Stomach smooth muscle (tissue), 2 donors: ENCODE results near the gene RAB40C.

Source experiments
- H3K27ac ChIP-seq: one replicate; pipeline ENCODE4 v1.7.0; 2013; ENCODE audit warnings: mild to moderate bottlenecking, low read length, inconsistent platforms
- H3K27me3 ChIP-seq, 2 donors: one replicate each; pipeline ENCODE4 v1.7.0; 2013; ENCODE audit warnings: low read length in 2 of 2; ENCODE audit not compliant: insufficient read depth in 2 of 2, control insufficient read depth in 1 of 2
- H3K36me3 ChIP-seq, 2 donors: one replicate each; pipeline ENCODE4 v1.7.0; 2013; ENCODE audit warnings: low read length in 2 of 2; ENCODE audit not compliant: control insufficient read depth in 2 of 2, insufficient read depth in 2 of 2
- H3K4me1 ChIP-seq: one replicate; pipeline ENCODE4 v1.7.0; 2013; ENCODE audit warnings: low read length; ENCODE audit not compliant: control insufficient read depth, insufficient read depth
- H3K4me3 ChIP-seq, 2 donors: one replicate each; pipeline ENCODE4 v1.7.0; 2013; ENCODE audit warnings: low read length in 2 of 2
- H3K9ac ChIP-seq, 2 donors: one replicate each; pipeline ENCODE4 v1.7.0; 2013; ENCODE audit warnings: low read length in 2 of 2, mild to moderate bottlenecking in 1 of 2
- H3K9me3 ChIP-seq, 2 donors: one replicate each; pipeline ENCODE4 v1.7.0; 2013; ENCODE audit warnings: low read length in 2 of 2; ENCODE audit not compliant: control insufficient read depth in 2 of 2
- donor health status: healthy.
- donor health status: Pancreatic carcinoma.

Gene RAB40C

GRCh38 chr16:622920-623280 is 33.0 kb downstream of the RAB40C start:
- H3K27me3 ChIP-seq, result no peaks in the 10 kb centered on the region
- H3K4me3 ChIP-seq, result no peak overlapping the region
- H3K36me3 ChIP-seq, result peaks cover 0 to 3% of the 10 kb centered on the region in 2 donors
- H3K27ac ChIP-seq, result no peak overlapping the region
- no peaks in the 10 kb centered on the region for H3K9me3 ChIP-seq
- H3K4me1 ChIP-seq, result no peaks in the 10 kb centered on the region
- no peak overlapping the region for H3K9ac ChIP-seq

- Histone ChIP-seq H3K9ac (no peak overlapping the region), H3K27ac (no peak overlapping the region), H3K36me3 (peaks cover 0 to 4% of the 10 kb centered on the region in 2 donors), H3K4me1 (no peaks in the 10 kb centered on the region), H3K27me3 (no peaks in the 10 kb centered on the region), H3K9me3 (no peaks in the 10 kb centered on the region), H3K4me3 (no peak overlapping the region)
Measured at GRCh38 chr16:624526-625070, 34.7 kb downstream of the RAB40C start.

- peaks cover 0 to 4% of the 10 kb centered on the region in 2 donors for H3K36me3 ChIP-seq
- H3K4me1 ChIP-seq, result peaks cover 6% of the 10 kb centered on the region
Measured at GRCh38 chr16:625117-625976, 35.5 kb downstream of the RAB40C start.

GRCh38 chr16:625977-626765 is 36.3 kb downstream of the RAB40C start:
- no peak overlapping the region for H3K27ac ChIP-seq
- no peaks in the 10 kb centered on the region for H3K9me3 ChIP-seq
- peaks cover 13% of the 10 kb centered on the region for H3K4me1 ChIP-seq
- peaks cover 0 to 4% of the 10 kb centered on the region in 2 donors for H3K36me3 ChIP-seq
- H3K9ac ChIP-seq, result no peak overlapping the region
- H3K4me3 ChIP-seq, result no peak overlapping the region
- H3K27me3 ChIP-seq, result peaks cover 2 to 3% of the 10 kb centered on the region in 2 donors

More at GRCh38 chr16:625117-625976, 35.5 kb downstream of the RAB40C start:
- H3K9me3 ChIP-seq, result no peaks in the 10 kb centered on the region
- no peak overlapping the region for H3K4me3 ChIP-seq
- H3K27me3 ChIP-seq, result no peaks in the 10 kb centered on the region
- H3K27ac ChIP-seq, result no peak overlapping the region
- H3K9ac ChIP-seq, result no peak overlapping the region

- Histone ChIP-seq H3K27me3 (peaks cover 2 to 3% of the 10 kb centered on the region in 2 donors), H3K36me3 (peaks cover 0 to 4% of the 10 kb centered on the region in 2 donors), H3K4me3 (no peak overlapping the region), H3K4me1 (peaks cover 14% of the 10 kb centered on the region), H3K27ac (no peak overlapping the region), H3K9ac (no peak overlapping the region), H3K9me3 (no peaks in the 10 kb centered on the region)
Measured at GRCh38 chr16:626787-627453, 37.1 kb downstream of the RAB40C start.

- Histone ChIP-seq H3K9me3 (no peaks in the 10 kb centered on the region), H3K27me3 (peaks cover 2 to 6% of the 10 kb centered on the region in 2 donors), H3K4me3 (no peak overlapping the region), H3K36me3 (peaks cover 0 to 4% of the 10 kb centered on the region in 2 donors), H3K9ac (no peak overlapping the region), H3K27ac (no peak overlapping the region), H3K4me1 (peaks cover 14% of the 10 kb centered on the region)
Measured at GRCh38 chr16:627454-628239, 37.8 kb downstream of the RAB40C start.

- Histone ChIP-seq H3K27ac (no peak overlapping the region), H3K4me3 (no peak overlapping the region), H3K27me3 (peaks cover 2 to 6% of the 10 kb centered on the region in 2 donors), H3K36me3 (peaks cover 0 to 4% of the 10 kb centered on the region in 2 donors), H3K9me3 (no peaks in the 10 kb centered on the region), H3K9ac (no peak overlapping the region), H3K4me1 (peaks cover 14% of the 10 kb centered on the region)
Measured at GRCh38 chr16:628321-629061, 38.6 kb downstream of the RAB40C start.

- Histone ChIP-seq H3K9me3 (no peaks in the 10 kb centered on the region), H3K27me3 (peaks cover 2 to 6% of the 10 kb centered on the region in 2 donors), H3K9ac (no peak overlapping the region), H3K27ac (no peak overlapping the region), H3K36me3 (peaks cover 0 to 4% of the 10 kb centered on the region in 2 donors), H3K4me3 (no peak overlapping the region), H3K4me1 (peaks cover 14% of the 10 kb centered on the region)
Measured at GRCh38 chr16:629185-629832, 39.4 kb downstream of the RAB40C start.

- peaks cover 17% of the 10 kb centered on the region for H3K4me1 ChIP-seq
- peaks cover 2 to 6% of the 10 kb centered on the region in 2 donors for H3K27me3 ChIP-seq
- no peak overlapping the region for H3K9ac ChIP-seq
- no peak overlapping the region for H3K27ac ChIP-seq
- H3K36me3 ChIP-seq, result peaks cover 0 to 4% of the 10 kb centered on the region in 2 donors
- no peak overlapping the region for H3K4me3 ChIP-seq
- H3K9me3 ChIP-seq, result no peaks in the 10 kb centered on the region
Measured at GRCh38 chr16:629833-630248, 40.0 kb downstream of the RAB40C start.
